Measurements from ENCODE around the gene MYPN. TPM values are rescaled to one million over a fixed set of nuclear protein-coding genes. Genes with fewer than 3 reads are reported as not detected.
"Not testable (repeated sequence)": the region's sequence is repeated elsewhere in the genome, so short reads cannot be mapped to it uniquely, and the experiment has no call there.

Gene MYPN
- polyA plus RNA-seq, 4 donors, result 0.06 to 0.10 (median 0.06) TPM

- no peak for DNase-seq (ENCODE audit: low read depth in 4 of 4, low spot score in 3 of 4)
Observed at GRCh38 chr10:68212721-68213352, 103.5 kb downstream of the MYPN start.

DNA sequence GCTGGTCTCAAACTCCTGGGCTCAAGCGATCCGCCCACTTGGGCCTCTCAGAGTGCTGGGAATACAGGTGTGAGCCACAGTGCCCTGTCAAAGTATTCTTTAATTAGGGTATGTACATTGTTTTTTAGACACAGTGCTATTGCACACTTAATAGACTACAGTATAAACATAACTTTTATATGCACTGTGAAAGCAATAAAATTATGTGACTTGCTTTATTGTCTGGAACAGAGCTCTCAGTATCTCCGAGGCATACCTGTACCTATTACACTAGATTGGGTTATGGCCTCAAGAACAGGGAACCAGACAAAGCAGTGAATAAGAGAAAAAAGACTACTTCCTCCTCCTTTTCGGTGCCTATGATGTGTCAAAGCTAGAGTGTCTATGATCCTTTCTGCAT lies 109.5 kb downstream of the MYPN start:
- no peak for DNase-seq (ENCODE audit: low read depth in 4 of 4, low spot score in 3 of 4)

DNA sequence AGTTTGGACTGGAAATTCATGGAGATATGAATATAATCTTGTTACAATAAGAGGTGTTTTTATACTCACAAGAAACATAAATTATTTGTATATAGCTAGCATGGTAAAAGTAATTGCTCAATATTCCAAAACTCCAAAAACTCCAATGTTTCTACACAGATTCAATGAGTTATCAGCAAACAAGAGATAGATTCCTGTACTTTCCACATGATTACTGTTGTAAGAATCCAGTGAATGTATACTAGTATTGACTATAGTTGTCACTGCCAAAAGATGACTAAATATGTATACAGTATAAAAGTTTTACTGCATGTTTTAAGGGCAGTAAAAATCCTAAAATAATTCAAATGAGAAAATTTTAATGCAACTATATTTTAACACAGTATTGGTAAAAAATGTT lies 111.9 kb downstream of the MYPN start:
- DNase-seq (ENCODE audit: low read depth in 4 of 4, low spot score in 3 of 4), result no peak

DNA sequence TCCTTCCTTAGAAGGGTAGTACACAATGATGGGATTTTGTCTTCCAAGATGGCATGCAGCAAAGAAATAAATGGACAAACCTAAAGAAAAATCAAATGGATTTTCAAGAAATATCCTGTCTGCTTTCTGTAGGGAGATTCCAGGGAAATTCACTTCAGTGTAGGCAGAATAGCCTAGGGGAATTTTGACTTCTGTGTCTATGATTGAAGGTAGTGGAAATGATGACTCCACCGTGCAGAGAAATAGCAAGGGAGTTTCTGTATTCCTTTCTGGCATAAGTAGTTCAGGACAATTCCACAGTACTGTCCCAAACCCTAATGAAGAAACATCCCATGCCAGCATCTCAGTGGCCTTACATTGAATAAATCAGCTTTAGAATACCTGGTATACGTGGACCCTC lies 113.1 kb downstream of the MYPN start:
- DNase-seq (ENCODE audit: low read depth in 4 of 4, low spot score in 3 of 4), result no peak

GRCh38 chr10:68223535-68224165 lies 114.4 kb downstream of the MYPN start:
- no peak for DNase-seq (ENCODE audit: low read depth in 4 of 4, low spot score in 3 of 4)

- DNase-seq (ENCODE audit: low read depth in 4 of 4, low spot score in 3 of 4), result no peak
Observed at GRCh38 chr10:68224810-68225209, 115.5 kb downstream of the MYPN start.

- no peak for DNase-seq (ENCODE audit: low read depth in 4 of 4, low spot score in 3 of 4)
Observed at GRCh38 chr10:68230268-68230667, 121.0 kb downstream of the MYPN start.

DNA sequence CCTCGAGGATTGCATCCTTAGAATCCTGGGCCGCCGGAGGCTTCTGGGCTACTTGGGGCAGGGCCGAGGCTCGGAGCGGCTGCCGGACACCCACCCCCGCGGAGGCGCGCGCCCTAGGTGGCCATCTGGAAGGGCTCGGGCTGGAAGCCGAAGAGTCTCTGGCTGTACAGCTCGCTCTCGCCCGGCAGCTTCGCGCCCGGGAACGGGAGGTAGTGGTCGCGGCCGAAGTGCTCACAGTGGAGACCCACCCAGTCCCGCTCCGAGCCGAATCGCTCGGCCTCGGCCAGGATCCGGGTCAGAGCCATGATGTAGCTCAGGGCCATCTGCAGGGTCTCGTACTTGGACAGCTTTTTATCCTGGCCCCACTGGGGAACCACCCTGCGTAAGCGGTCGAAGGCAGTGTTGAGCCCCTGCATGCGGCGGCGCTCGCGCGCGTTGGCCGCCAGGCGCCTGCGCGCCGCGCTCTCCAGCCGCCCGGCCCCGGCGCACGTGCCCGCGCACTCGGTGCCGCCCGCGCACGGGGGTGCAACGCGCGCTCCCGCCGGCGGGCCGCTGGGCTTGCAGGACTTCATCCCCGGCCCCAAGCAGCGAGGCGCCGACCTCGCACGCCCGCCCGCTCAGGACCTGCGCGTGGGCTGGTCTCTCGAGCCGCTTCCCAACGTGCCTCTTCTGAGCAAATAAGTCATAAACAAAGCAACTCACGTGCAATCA lies 122.0 kb downstream of the MYPN start:
- peak; percentile 65 to 78 (median 68) for DNase-seq (ENCODE audit: low read depth in 4 of 4, low spot score in 3 of 4)

DNA sequence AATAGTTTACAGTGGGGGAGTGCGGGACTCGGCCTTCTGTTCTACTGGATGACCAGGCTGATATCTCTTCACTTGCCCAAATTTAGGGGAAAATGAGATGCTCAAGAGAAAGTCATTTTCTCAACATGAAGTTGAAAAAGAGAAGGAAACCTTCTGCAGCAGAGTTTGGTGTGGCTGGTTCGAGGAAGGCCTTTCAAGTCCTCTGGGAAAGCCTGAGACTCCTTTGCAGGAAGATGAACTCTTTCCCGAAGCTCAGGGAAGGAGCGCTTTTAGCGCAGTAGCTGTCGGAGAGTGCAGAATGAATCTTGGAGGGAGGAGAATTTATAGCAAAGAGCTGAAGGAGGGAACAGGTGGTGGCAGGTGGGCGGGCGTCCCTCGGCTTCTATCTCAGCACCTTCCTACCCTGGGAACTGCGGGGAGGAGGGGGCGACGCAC lies 122.5 kb downstream of the MYPN start, which contains the start of gene ATOH7:
TSS of gene ATOH7 (minus strand) at position 297 of the 435 bp plus-strand sequence. CDS start 436 bp downstream, outside the sequence.
- peak in 1 of 4 donors; percentile 38 for DNase-seq (ENCODE audit: low read depth in 4 of 4, low spot score in 3 of 4)

DNA sequence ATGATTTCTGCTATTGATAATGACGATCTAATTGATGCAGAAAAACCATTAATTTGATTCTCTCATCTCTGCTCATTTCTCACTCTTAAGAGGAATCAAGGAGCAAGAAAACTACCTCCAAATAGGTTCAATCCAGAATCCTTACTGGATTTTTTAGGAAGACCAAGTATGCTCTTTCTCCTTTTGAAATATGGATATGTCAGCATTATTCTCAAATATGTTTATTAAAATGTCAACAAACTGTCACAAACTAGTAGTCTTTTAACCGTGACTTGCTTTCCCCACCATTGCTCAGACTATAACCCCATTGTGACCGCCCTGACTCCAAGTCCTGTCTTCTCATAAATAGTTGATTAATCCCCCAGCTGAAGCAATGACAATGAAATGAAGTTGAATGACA lies 123.8 kb downstream of the MYPN start:
- no peak for DNase-seq (ENCODE audit: low read depth in 4 of 4, low spot score in 3 of 4)

DNA sequence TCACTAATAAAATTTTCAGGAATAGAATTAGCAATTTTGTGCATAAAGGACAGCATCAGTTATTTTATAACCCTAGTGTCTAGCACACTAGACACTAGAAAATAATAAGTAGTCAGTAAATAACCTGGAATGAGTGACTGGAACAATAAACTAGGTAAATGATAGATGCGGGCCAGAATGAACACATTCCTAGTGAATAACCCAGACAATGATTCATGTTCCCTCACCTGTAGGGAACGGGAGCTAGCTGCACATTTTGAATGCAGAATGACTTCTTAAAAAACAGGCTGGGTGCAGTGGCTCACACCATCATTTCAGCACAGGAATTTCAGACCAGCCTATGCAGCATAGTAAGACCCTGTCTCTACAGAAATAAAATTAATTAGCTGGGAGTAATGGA lies 125.8 kb downstream of the MYPN start:
- no peak for DNase-seq (ENCODE audit: low read depth in 4 of 4, low spot score in 3 of 4)

DNA sequence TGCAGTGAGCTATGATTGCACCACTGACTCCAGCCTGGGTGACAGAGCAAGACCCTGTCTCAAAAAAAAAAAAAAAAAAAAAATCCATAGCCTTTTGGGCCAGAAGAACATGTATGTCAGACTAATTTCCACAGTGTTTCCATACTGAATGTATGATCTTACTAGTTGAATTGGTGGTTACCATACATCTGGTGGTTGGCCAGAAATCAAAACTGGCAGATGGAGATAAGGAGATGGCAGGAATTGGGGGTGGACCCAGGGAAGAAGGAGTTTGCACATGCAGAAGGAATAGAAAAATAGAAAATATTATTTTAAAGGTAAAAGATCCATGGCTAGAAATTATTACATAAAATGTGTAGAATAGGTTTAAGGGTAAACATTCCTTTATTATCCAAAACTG lies 126.3 kb downstream of the MYPN start:
- DNase-seq (ENCODE audit: low read depth in 4 of 4, low spot score in 3 of 4), result no peak

- no peak for DNase-seq (ENCODE audit: low read depth in 4 of 4, low spot score in 3 of 4)
Observed at GRCh38 chr10:68237173-68237572, 127.9 kb downstream of the MYPN start.

DNA sequence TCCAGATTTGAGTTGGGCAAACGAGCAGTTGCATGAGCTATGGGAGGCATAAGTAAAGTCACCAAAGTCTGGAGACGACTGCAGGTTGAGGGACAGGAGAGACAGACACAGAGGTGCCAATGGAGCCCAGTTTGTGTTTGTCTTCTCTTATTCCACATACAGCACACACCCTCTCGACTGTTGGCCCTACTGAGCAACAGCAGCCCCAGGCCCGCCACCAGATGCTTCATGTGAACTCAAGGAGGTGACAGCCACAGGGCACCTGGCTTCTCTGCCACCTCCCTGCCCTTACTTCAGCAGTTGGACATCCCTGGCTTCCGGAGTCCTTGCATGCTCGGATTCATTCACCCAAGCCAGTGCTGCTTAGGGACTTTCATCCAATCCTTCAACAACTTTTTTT lies 129.1 kb downstream of the MYPN start:
- no peak for DNase-seq (ENCODE audit: low read depth in 4 of 4, low spot score in 3 of 4)

DNA sequence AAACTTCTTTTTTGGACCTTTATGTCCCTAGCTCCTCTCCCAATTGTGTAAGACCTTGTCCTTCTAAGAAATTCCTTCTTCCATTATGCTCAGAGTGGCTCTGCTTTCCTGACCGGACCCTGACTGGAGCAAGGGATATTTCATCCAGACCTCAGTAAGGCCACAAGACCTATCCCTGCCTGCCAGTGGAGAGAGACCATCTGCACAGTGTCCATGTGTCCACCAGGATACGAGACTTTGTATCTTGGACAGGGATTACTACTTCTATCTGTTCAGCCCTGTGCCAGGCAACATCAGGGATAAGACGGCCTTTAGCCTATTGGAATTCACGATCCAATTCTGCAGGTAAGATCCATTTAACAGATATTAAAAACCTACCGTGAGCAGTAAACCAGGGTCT lies 129.8 kb downstream of the MYPN start:
- no peak for DNase-seq (ENCODE audit: low read depth in 4 of 4, low spot score in 3 of 4)

DNA sequence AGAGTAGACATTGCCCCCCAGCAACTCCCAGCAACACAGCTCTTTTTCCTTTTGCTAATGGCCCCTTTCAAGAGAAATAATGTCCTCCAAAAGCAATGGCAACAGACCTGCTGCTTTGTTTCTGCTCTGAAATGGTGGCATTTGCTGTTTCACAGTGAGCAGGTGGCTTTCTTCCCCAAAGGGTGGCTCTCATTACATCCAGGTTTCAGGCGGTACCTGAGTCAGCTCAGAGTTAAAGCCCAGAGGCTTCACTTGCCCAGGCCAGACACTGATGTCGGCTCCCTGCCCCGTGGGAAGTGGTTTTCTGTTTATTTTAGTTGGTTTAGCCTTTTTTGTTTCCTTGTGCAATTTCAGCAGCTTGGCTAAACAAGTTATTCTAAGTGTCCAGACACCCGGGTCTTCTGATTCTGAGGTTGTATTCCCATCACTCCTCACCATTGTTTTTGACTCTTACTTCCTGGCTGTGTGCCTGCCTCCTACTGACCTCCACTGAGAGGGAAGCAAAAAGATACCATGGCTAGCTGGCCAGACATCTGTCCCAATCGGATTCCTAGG lies 130.4 kb downstream of the MYPN start:
- no peak for DNase-seq (ENCODE audit: low read depth in 4 of 4, low spot score in 3 of 4)

GRCh38 chr10:68242051-68242450 lies 132.8 kb downstream of the MYPN start:
- DNase-seq (ENCODE audit: low read depth in 4 of 4, low spot score in 3 of 4), result no peak

DNA sequence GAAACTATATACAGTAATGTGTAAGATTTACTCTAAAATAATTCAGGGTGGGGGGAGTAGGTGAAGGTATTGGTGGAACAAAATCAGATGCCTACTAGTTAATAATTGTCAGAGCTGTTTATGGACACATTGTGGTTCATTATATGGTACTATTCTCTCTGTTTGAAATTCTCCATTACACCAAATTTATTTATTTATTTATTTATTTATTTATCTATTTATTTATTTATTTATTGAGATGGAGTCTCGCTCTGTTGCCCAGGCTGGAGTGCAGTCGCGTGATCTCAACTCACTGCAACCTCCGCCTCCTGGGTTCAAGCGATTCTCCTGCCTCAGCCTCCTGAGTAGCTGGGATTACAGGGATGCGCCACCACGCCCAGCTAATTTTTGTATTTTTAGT lies 137.1 kb downstream of the MYPN start:
- not testable (repeated sequence) for DNase-seq (ENCODE audit: low read depth in 4 of 4, low spot score in 3 of 4)

DNA sequence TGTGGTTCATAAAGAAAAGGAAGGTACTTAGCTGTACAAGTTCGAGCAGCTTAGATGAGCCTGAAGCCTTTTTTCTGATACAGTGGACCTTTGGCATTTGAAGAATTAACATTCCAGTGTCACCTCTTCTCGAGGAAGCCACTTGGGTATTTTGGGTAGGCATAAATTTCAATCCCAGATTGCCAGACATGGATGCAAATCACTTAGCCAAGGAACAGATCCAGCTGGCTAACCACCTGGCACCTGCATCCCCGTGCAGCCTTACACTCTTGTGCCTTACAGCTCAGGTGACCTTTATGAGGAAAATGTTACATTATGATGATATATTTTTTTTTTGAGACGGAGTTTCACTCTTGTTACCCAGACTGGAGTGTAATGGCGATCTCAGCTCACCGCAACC lies 138.6 kb downstream of the MYPN start:
- no peak for DNase-seq (ENCODE audit: low read depth in 4 of 4, low spot score in 3 of 4)

GRCh38 chr10:68249297-68249696 lies 140.0 kb downstream of the MYPN start:
- no peak for DNase-seq (ENCODE audit: low read depth in 4 of 4, low spot score in 3 of 4)

GRCh38 chr10:68251151-68251550 lies 141.9 kb downstream of the MYPN start:
- DNase-seq (ENCODE audit: low read depth in 4 of 4, low spot score in 3 of 4), result no peak
